H9 (cell line): Measurements from ENCODE around the gene SPATA20. TPM values are rescaled to one million over a fixed set of nuclear protein-coding genes. Genes with fewer than 3 reads are reported as not detected.

ENCODE experiments used
- DNase-seq: peaks from one replicate; pipeline ENCODE4 v3.0.0-alpha.2; 2017
- H2AFZ ChIP-seq: one replicate; pipeline ENCODE4 v1.6.1; 2013; ENCODE audit warnings: mild to moderate bottlenecking, low read length, control low read depth, moderate library complexity
- H2AK5ac ChIP-seq: 2 replicates; pipeline ENCODE4 v1.6.1; 2013; ENCODE audit warnings: low read length, control low read depth, mixed read lengths; ENCODE audit not compliant: insufficient read length
- H2BK120ac ChIP-seq: one replicate; pipeline ENCODE4 v1.6.1; 2013; ENCODE audit warnings: low read depth, mild to moderate bottlenecking, low read length, control low read depth, inconsistent platforms; ENCODE audit not compliant: poor library complexity, severe bottlenecking
- H2BK12ac ChIP-seq: 2 replicates; pipeline ENCODE4 v1.6.1; 2013; ENCODE audit warnings: low read length, control low read depth, mixed read lengths, low read depth; ENCODE audit not compliant: insufficient read length
- H2BK15ac ChIP-seq: 2 replicates; pipeline ENCODE4 v1.6.1; 2013; ENCODE audit warnings: low read depth, low read length, control low read depth
- H2BK20ac ChIP-seq: one replicate; pipeline ENCODE4 v1.6.1; 2013; ENCODE audit warnings: low read depth, mild to moderate bottlenecking, low read length, control low read depth, inconsistent platforms; ENCODE audit not compliant: poor library complexity, severe bottlenecking
- H2BK5ac ChIP-seq: 2 replicates; pipeline ENCODE4 v1.6.1; 2013; ENCODE audit warnings: low read length, control low read depth, mixed read lengths; ENCODE audit not compliant: insufficient read length
- H3K14ac ChIP-seq: 2 replicates; pipeline ENCODE4 v1.6.1; 2013; ENCODE audit warnings: low read length, control low read depth; ENCODE audit not compliant: insufficient read depth
- H3K18ac ChIP-seq: 2 replicates; pipeline ENCODE4 v1.6.1; 2013; ENCODE audit warnings: low read depth, mild to moderate bottlenecking, mixed read lengths, low read length, control low read depth; ENCODE audit not compliant: insufficient read length
- H3K23ac ChIP-seq: 2 replicates; pipeline ENCODE4 v1.6.1; 2013; ENCODE audit warnings: low read length, control low read depth, mixed read lengths, low read depth; ENCODE audit not compliant: insufficient read length
- H3K23me2 ChIP-seq: 2 replicates; pipeline ENCODE4 v1.6.1; 2013; ENCODE audit warnings: low read depth, mild to moderate bottlenecking, mixed read lengths, low read length, control low read depth; ENCODE audit not compliant: insufficient read length, poor library complexity, severe bottlenecking
- H3K27ac ChIP-seq: 2 replicates; pipeline ENCODE4 v1.5.1; 2013; ENCODE audit warnings: low read length, control low read depth, mixed read lengths, low read depth; ENCODE audit not compliant: insufficient read length
- H3K27me3 ChIP-seq: 2 replicates; pipeline ENCODE4 v1.6.1; 2013; ENCODE audit warnings: low read length, control low read depth, inconsistent platforms; ENCODE audit not compliant: insufficient read depth
- H3K4ac ChIP-seq: 2 replicates; pipeline ENCODE4 v1.6.1; 2013; ENCODE audit warnings: low read depth, mild to moderate bottlenecking, control low read depth, inconsistent platforms, low read length, moderate library complexity
- H3K4me1 ChIP-seq: 2 replicates; pipeline ENCODE4 v1.6.1; 2013; ENCODE audit warnings: low read length, control low read depth, inconsistent platforms; ENCODE audit not compliant: insufficient read depth
- H3K4me2 ChIP-seq: 2 replicates; pipeline ENCODE4 v1.6.1; 2013; ENCODE audit warnings: low read length, control low read depth, mixed read lengths; ENCODE audit not compliant: insufficient read length, insufficient read depth
- H3K56ac ChIP-seq: 2 replicates; pipeline ENCODE4 v1.6.1; 2013; ENCODE audit warnings: low read depth, mild to moderate bottlenecking, mixed read lengths, low read length, control low read depth; ENCODE audit not compliant: insufficient read length
- H3K79me1 ChIP-seq: 2 replicates; pipeline ENCODE4 v1.6.1; 2013; ENCODE audit warnings: low read depth, mild to moderate bottlenecking, moderate library complexity, low read length, control low read depth, inconsistent platforms; ENCODE audit not compliant: insufficient read depth, poor library complexity, severe bottlenecking
- H3K79me2 ChIP-seq: 2 replicates; pipeline ENCODE4 v1.6.1; 2013; ENCODE audit warnings: low read length, control low read depth, inconsistent platforms; ENCODE audit not compliant: insufficient read depth
- H3K9ac ChIP-seq: 2 replicates; pipeline ENCODE4 v1.6.1; 2013; ENCODE audit warnings: low read length, control low read depth, mixed read lengths; ENCODE audit not compliant: insufficient read length; ENCODE audit errors: extremely low read depth
- H3K9me3 ChIP-seq: one replicate; pipeline ENCODE4 v1.6.1; 2013; ENCODE audit warnings: low read depth, low read length, inconsistent platforms; ENCODE audit not compliant: control insufficient read depth
- H3T11ph ChIP-seq: one replicate; pipeline ENCODE4 v1.6.1; 2013; ENCODE audit warnings: mild to moderate bottlenecking, low read length, control low read depth, inconsistent platforms
- H4K20me1 ChIP-seq: one replicate; pipeline ENCODE4 v1.6.1; 2013; ENCODE audit not compliant: control insufficient read depth, insufficient read length, insufficient read depth
- H4K5ac ChIP-seq: 2 replicates; pipeline ENCODE4 v1.6.1; 2013; ENCODE audit warnings: low read depth, mild to moderate bottlenecking, mixed read lengths, low read length, control low read depth; ENCODE audit not compliant: insufficient read length
- H4K8ac ChIP-seq: replicated peaks from 2 replicates; pipeline ENCODE4 v1.6.1; 2013; ENCODE audit warnings: low read length, control low read depth, mixed read lengths, low read depth; ENCODE audit not compliant: insufficient read length
- H4K91ac ChIP-seq: 2 replicates; pipeline ENCODE4 v1.6.1; 2013; ENCODE audit warnings: low read depth, mild to moderate bottlenecking, moderate library complexity, mixed read lengths, low read length, control low read depth; ENCODE audit not compliant: insufficient read length
- H3K27ac Mint-ChIP-seq, 3 experiments: 2 replicates in 2 of 3; 3 replicates in 1 of 3; pipeline ENCODE4 v1.8.0; 2020 to 2021; ENCODE audit warnings: mixed read lengths in 3 of 3, mild to moderate bottlenecking in 1 of 3, moderate library complexity in 1 of 3
- H3K27me3 Mint-ChIP-seq: 2 replicates; pipeline ENCODE4 v1.8.0; 2021; ENCODE audit warnings: low read depth, mild to moderate bottlenecking, moderate library complexity, mixed read lengths
- H3K36me3 Mint-ChIP-seq, 3 experiments: 2 replicates in 2 of 3; 3 replicates in 1 of 3; pipeline ENCODE4 v1.8.0; 2020 to 2021; ENCODE audit warnings: low read depth in 3 of 3, mixed read lengths in 3 of 3; ENCODE audit not compliant: insufficient read depth in 1 of 3
- H3K4me1 Mint-ChIP-seq, 2 experiments: 2 replicates each; pipeline ENCODE4 v1.8.0; 2020; ENCODE audit warnings: mixed read lengths in 2 of 2
- H3K4me3 Mint-ChIP-seq, 2 experiments: 2 replicates in 1 of 2; 3 replicates in 1 of 2; pipeline ENCODE4 v1.8.0; 2020 to 2021; ENCODE audit warnings: mild to moderate bottlenecking in 2 of 2, mixed read lengths in 2 of 2, moderate library complexity in 1 of 2
- H3K9me3 Mint-ChIP-seq, 2 experiments: 2 replicates in 1 of 2; 3 replicates in 1 of 2; pipeline ENCODE4 v1.8.0; 2020; ENCODE audit warnings: mild to moderate bottlenecking in 2 of 2, mixed read lengths in 2 of 2, moderate library complexity in 1 of 2
- CTCF ChIP-seq: fragments of 200-600 bp; sonication (generic); conservative IDR thresholded peaks from 3 replicates; pipeline ENCODE4 v1.8.0; 2021; ENCODE audit warnings: antibody characterized with exemption, mild to moderate bottlenecking
- WGBS: extraction: QIAGEN DNeasy Blood & Tissue Kit; methylation state at CpG from one replicate; pipeline ENCODE4 v1.1.7; 2013; ENCODE audit warnings: missing lambda C conversion rate, low lambda C conversion rate, mixed read lengths; ENCODE audit not compliant: insufficient read length; ENCODE audit errors: extremely low coverage; 5-methylcytosine and 5-hydroxymethylcytosine counted together
- total RNA-seq: library from RNA; stranded (reverse); gene quantifications from 2 replicates; pipeline ENCODE4 v1.2.1, GENCODE V29; 2021

The SPATA20 gene
- total RNA-seq, 1 experiment from 2014 or later = 23.9 TPM

DNA sequence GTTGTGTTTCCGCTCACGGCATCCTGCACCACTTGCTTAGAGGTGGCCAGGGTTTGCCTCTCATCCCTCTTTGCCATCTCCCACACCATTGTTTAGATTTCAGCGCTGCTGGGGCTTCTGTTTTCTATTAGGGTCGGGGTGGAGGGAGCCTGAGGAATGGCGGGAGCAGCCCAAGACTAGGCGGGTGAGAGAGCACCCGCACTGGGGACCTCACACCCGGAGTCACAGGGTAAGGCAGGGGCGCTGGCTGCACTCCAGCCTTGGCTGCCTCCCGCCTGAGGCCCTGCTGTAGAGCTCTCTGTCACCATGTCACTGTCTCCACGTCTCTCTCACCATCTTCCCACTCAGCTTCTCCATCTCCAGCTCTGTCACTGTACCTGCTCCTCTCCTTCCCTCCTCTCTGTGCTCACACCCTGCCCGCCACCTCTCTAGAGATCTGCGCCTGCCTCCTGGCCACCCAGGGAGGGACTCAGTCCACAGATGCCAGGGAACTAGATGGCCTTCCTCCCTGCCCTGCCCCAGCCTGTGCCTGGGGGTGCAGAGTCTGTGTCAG lies 54.9 kb downstream of the SPATA20 start:
- Histone ChIP-seq H3K9ac (no peak overlapping the region), H4K20me1 (no peaks in the 10 kb centered on the region), H2BK20ac (no peak overlapping the region), H4K5ac (no peak overlapping the region), H3K56ac (no peak overlapping the region), H3K79me2 (no peaks in the 10 kb centered on the region), H3T11ph (no peak overlapping the region), H2BK120ac (no peak overlapping the region), H3K14ac (no peak overlapping the region), H2AK5ac (no peak overlapping the region), H3K4me2 (no peak overlapping the region), H3K27ac (no peak overlapping the region), H3K18ac (no peak overlapping the region), H3K23me2 (no peaks in the 10 kb centered on the region), H2BK12ac (no peak overlapping the region), H2BK5ac (no peak overlapping the region), H2BK15ac (no peak overlapping the region), H4K8ac (no peak overlapping the region), H3K4me1 (no peaks in the 10 kb centered on the region), H2AFZ (no peak overlapping the region), H4K91ac (no peak overlapping the region), H3K23ac (no peak overlapping the region), H3K27me3 (no peaks in the 10 kb centered on the region), H3K4ac (no peak overlapping the region), H3K9me3 (no peaks in the 10 kb centered on the region), H3K79me1 (no peaks in the 10 kb centered on the region)
- peak overlapping the region in 1 of 3 experiments; percentile 19; a peak in 1 of 7 replicates for H3K27ac Mint-ChIP-seq
- no CpG with 5 or more reads among the region's 13 CpGs for WGBS
- no peaks in the 10 kb centered on the region for H3K9me3 Mint-ChIP-seq
- H3K4me1 Mint-ChIP-seq = peaks cover 7 to 38% of the 10 kb centered on the region in 2 experiments
- no peak for TF ChIP-seq CTCF
- peaks cover 0 to 2% (median 0%) of the 10 kb centered on the region in 3 experiments; a peak in 1 of 7 replicates for H3K36me3 Mint-ChIP-seq
- no peak overlapping the region for H3K4me3 Mint-ChIP-seq
- DNase-seq = no peak
- H3K27me3 Mint-ChIP-seq = peaks cover 3% of the 10 kb centered on the region
